ENCODE measurements around the gene RENBP.

Gene RENBP

DNA sequence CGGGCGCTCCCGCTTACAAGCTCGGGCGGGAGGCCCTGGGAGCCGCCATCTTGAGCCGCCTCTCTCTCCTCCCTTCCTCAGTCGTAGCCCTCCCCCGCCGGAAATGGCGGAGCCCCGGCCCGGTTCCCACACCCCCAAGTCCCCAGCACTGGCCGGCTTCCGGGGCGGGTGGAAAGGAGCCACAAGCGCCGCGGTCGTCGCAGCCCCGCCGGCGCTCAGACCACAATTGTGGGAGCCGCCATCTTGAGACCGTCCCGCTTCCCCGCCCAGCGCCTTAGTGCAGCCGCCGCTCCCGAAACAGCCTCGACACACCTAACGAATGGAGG, 26.6 kb upstream of the RENBP start:
- DNase-seq: peak in 54 of 56 donors; percentile 19 to 94 (median 77)

DNA sequence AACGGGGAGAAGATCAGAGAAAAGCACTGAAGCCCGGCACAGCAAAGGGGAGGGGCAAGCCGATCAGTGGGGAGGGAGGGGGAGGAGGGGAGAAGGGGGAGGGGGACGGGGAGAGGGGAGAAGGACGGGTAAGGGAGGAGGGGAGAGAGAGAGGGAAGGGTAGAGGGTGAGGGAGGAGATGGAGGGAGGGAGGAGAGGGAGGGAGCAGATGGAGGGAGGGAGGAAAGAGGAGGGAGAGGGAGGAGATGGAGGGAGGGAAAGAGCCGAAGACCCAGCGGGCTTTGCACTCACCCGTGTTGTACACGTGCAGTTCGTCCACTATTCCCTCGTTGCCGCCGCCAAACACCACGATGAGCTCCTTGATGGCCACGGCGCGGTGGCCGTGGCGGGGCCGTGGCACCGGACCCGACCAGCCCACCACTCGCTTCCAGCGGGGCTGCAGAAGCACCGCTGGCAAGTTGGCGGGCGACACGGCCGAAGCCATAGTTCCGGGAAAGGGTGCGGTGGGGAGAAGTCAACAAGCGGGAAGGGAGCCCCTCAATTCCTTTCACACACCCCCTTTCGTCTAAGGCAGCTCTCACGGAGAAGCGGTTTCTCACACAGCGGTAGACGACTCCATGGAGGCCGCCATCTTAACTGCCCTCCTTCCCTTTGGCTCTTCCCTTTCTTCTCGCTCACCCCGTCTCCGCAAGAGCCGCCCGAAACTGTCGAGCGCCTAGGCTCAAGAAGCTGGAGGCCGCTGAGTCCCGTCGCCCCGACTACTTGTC, 26.1 kb upstream of the RENBP start:
- DNase-seq: peak in 36 of 56 donors; percentile 12 to 83 (median 57)

DNA sequence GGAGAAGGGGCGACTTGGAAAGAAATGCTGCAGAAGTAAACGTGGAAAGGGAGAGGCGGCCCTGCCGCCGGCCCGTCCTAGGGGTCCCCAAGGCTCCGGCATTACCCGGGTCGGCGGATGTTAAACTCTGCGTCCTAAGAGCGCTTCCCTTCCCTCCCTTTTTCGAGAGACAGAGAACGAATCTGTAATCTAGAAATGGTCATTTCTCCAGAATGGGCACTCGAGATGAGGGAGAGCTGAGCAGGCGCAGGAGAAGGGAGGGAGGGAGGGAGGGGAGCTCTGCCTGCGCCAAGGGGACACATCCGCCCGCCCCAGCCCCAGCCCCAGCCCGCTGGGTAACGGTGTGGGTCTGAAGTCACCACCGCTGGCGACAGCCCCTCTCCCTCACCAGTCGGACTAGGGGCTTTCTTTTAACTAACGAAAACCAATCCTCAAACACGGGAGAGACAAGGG, 25.5 kb upstream of the RENBP start:
- peak in 34 of 56 donors; percentile 6 to 79 (median 56) for DNase-seq

DNA sequence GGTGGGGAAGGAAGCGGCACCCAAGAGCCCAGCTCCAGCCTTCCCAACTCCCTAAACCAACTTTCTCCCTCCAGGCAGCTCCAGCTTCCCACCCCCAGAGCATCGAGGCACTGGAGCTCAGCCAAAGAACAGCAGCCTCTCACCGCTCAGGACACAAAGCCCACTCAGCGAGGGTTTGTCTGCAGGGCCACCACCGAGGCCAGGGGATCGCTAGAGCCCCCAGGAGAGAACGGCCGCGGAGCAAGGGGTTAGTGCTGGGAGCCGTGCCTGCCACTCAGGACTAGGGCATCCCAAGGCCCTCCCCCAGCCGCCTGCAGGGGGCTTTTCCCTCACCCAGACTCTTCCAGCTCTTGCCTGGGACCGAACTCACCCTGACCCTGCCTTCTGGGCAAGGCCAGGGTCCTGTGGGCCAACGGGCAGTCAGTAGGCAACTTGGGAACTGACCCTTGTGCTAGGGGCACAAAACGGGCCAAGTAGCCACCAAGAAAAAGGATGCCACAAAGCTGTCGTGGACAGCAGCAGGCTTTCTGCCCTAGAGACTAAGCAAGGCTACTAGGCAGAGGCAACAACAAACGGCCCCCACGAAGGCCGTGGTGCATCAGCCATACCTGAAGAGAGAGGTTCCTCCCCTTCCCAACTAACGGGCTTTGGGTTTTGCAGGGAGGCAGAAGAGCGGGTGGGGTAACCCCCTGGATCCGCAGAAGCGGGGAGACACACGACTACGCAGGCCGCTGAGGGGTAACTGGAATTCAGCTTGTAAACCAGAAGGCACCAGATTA, 24.9 kb upstream of the RENBP start:
- no peak for DNase-seq

DNA sequence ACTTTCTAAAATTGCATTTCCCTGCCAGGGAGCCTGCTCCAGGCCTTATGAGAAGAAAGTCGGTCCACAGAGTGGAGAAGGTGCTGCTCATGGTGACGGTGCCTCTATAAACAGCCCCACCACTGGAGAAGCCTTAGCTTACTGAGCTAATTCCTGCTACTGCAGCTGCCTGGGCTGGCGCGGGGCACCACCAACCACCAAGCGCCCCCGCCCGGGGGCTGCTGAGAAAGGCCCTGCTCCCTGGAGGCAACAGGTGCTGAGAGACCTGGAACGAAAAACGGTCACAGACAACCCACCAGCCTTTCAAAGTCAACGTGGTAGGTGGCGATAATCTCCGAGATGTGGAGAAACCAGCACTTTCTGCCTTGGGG, 24.3 kb upstream of the RENBP start:
- peak in 11 of 56 donors; percentile 2 to 43 (median 23) for DNase-seq

DNA sequence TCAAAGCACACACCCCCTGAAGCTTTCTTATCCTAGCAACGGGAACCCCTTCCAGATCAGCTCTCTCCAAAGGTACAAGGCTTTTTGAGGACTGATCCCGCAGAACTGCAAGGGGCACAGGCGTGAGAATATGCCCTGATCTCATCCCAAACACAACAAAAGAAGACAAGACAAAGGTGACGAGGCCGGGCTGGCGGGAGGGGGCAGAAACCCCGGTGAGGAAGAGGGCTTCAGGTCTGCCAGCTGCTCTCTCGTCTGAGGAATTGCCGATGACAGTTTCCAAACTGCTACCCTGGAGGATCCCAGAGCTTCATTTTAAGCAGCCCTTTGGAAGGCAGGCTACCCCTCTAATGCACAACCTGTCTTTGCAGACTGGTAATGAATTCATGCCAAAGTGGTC, 23.8 kb upstream of the RENBP start:
- no peak for DNase-seq

DNA sequence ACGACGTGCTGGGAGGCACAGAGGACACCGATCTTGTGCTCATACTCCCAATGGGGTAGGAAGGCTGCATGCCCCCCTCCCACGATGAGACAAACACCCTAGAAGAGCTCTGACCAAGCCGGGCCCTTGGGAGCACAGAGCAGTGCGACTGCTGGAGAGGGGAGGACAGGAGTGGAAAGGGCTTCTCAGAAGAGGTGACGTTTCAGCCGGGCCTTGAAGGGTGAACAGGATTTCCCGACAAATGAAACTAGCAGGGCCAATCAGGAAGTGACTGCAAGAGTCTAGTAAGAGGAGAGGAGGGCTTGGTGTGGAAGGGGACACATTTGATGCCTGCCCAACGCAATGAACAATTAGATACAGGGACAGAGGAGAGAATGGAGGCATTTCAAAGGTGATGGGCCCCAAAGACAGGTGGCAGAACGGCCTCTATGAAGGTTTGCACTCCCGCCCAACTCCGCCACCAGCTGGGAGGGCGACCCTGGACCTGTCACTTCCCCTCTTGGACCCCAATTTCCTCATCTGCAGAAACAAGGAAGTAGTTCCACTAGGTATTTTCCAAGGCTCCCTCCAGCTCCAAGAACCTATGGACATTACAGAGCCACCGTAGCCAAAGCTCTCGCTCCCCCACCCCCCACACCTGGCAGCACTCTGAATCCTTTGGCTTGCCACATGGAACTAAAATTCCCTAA, 23.2 kb upstream of the RENBP start:
- DNase-seq: no peak

DNA sequence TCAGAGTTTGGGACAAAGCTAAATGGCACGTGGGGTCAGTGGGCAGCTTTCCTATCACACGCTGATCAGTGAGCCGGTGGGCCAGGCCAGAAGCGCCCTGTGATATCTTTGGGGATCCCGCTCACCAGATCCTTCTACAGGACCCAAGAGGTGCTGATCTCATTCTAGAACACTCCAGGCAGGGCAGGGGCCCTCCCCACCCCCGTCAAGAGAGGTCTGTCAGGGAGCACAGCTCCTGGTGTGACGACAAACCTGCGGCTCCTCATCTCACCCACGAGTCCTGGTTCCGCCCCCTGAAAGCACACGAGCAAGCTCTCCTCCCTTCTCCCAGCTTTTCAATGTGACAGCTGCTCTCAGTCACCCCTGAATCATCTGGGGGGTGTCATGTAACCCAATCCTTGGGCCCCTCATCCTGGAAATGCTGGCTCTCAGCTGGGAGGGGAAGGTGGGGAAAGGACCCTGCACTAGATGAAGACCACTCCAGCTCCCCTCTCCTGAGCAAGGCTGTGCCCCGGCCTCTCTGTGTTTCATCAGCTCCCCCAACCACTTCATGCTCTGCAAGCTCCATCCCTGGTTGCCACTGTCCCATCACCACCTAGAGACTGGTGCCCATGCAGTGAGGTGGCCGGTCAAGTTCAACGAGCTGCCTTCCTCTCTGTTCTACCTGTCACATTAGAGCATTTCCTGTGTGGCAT, 22.5 kb upstream of the RENBP start:
- DNase-seq: no peak

DNA sequence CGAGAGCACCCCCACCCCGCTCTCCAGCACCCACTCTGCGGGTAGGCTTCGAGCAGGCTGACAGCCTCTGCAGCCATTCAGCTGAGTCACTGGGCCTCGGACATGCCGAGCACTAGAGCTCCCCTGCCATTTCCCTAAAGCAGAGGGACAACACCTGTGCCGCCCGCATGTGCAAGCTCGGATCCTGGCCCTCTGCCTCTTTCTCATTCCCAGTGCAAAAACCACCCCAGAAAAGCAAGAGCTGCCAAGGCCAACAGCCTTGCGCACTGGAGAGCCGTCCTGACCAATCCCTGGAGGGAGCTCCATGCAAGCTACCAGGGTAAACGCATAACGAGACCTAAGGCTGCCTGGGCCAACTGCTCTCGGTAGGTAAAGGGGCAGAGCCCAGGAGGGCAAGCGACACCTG, 21.8 kb upstream of the RENBP start:
- DNase-seq: peak in 13 of 56 donors; percentile 0 to 39 (median 18)

DNA sequence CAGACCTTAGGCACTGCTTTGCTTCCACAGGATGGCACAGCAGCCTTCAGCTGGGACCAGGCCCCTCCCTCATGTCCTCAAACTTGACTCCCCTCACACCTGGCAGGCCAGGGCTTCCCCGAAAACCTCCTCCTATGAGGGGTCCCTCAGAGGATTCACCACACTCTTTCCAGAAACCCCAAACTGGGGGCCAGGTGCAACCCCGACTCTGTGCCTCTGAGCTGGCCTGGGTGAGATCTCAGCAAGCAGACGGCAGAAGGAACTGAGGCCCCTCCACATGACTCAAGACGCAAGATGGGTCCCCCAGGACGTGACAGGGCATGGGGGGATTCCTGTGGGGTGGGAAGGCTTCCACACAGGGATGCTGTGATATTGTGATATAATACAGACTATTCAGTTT, 21.0 kb upstream of the RENBP start:
- no peak for DNase-seq

DNA sequence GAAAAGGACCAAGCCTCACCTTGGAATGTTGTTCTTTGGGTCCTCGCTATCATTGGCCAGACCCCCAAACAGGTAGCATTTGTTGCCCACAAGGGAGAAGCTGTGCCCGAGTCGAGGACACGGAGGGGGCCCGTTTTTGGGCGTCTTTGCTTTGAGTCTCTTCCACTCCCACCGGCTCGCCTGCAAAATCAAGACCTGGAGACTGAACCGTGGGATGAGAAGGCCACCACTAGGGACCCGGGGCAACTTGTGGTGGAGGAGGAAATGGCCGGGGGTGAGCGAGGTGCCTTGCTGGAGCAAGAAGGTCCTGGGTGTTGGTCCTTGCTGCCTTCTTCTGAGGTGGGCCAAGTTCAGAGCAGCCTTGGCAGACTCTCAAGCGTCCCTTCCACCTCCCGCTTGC, 19.7 kb upstream of the RENBP start:
- no peak for DNase-seq

DNA sequence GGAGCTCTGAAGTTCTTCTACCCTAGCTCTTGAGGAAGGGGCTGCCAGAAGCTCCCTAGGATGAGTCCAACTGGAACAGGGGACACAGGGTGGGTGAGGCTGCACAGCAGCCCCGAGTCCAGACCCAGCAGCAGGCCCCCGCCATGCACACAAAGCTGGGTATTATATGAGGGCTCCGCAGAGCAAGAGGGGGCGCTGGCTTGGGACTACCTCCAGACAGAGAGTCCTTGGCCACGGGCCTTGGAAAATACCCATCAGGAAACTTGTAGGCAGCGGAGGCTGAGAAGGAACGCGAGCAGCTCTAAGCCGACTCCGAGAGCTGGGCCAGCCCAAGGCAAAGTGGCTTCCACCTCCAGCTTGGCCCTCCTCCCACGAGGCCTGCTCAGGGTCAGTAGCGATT, 19.1 kb upstream of the RENBP start:
- peak in 4 of 56 donors; percentile 2 to 15 (median 10) for DNase-seq

DNA sequence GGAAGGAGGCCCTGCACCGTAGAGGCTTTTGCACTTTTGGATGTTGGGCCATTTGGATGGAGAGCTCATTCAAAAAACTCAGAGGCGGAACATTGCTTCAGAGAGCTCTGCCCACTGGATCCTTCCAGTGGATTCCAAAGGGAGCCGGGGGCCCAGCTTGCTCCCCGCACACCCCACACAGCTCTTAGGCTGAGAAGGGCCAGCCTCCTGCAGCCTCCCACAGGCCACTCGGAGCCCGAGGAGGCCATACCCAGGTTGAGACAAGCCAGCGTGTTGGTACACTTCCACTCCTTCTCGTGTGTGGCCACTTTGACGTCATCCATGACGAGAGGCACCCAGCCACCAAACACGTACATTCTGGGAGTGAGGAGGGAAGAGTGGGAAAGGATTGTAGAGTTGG, 16.8 kb upstream of the RENBP start:
- no peak for DNase-seq

DNA sequence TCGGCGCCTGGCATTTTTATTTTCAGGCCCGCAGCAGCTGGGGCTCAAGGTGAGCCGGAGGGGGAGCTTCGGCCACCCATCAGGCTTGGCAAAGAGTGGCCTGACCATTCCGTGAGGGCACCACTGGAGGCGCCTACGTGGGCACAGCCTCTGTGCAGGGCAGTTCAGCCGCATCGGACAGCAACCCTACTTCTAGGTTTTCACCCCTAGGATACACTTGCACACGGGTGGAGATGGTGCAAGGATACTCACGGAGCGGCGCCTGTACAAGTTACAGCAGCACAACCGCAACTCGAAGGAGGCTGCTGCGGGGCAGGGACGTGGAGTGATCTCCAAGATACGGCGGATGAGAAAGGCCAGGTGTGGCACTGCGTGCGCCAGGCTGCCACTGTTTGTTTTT, 16.3 kb upstream of the RENBP start:
- DNase-seq: no peak

DNA sequence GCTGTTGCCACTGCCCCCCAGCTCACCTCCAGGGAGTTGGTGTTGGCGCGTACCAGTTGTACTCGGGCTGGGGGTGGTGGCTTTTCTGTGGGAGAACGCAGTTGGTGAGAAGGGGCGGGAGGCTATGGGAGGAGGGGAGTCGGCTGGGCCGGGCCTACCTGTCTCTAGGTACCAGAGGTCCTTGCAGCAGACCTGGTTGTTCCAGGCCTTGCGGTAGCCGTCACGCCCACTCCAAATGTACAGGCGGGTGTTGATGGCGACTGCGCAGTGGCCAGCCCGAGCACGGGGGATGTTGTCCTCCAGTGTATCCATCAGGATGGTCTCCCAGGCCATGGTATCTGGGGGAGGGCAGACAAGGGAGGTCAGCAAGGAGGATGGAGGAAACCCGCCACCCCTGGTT, 15.6 kb upstream of the RENBP start:
- DNase-seq: no peak

DNA sequence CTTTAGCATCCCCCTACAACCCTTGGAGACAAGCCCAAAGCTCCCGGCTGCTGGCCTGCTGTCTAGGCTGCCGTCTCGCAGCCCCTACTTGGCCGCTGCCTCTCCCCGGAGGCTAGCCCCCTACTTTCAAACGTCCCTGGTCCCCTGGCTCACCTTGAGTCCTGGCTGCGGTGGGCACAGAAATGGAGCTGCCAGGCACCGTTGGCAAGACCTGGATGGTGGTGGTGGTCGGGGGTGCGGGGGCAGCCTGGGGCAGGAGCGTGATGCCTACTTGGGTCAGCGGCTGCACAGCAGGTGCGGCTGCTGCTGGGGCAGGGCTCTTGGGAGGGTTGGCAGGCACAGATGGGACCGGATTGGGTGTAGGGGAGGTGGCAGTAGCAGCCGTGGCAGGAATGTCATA, 15.2 kb upstream of the RENBP start:
- no peak for DNase-seq

DNA sequence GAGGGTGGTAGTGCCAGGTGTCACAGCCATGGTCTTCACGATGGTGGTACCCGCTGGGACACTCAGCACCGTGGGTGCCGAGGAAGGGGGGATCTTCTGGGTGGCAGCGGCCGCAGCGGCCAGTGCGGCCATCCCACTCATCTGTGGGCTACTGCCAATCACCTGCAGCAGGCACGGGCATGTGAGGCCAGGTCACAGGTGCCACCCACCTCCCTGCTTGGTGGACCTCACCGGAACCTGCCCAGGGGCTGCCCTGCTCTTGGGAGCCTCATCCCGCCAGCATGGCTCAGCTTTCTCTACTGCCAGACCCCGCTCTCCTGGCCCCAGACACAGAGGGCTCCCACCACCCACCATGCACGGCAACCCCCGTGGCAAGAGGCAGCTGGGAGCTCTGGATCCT, 14.2 kb upstream of the RENBP start:
- DNase-seq: no peak

DNA sequence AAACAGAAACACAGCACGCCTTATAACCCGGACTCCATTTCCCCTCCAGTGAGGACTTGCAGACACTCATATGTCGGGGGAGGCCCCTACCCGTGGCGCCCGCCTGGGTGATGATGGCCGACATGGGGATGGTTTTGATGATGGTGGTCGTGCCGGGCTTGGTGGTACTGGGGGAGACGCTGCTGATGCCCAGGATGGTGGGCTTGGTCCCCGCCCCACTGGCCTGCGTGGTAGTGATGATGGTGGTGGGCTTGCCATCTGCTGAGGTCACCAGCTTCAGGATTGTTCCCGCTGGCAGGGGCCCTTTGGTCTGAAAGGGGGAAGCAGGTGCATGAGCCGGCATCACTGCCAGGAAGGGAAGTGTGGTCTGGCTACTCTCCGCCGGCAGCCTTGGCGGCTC, 12.8 kb upstream of the RENBP start:
- DNase-seq: no peak

DNA sequence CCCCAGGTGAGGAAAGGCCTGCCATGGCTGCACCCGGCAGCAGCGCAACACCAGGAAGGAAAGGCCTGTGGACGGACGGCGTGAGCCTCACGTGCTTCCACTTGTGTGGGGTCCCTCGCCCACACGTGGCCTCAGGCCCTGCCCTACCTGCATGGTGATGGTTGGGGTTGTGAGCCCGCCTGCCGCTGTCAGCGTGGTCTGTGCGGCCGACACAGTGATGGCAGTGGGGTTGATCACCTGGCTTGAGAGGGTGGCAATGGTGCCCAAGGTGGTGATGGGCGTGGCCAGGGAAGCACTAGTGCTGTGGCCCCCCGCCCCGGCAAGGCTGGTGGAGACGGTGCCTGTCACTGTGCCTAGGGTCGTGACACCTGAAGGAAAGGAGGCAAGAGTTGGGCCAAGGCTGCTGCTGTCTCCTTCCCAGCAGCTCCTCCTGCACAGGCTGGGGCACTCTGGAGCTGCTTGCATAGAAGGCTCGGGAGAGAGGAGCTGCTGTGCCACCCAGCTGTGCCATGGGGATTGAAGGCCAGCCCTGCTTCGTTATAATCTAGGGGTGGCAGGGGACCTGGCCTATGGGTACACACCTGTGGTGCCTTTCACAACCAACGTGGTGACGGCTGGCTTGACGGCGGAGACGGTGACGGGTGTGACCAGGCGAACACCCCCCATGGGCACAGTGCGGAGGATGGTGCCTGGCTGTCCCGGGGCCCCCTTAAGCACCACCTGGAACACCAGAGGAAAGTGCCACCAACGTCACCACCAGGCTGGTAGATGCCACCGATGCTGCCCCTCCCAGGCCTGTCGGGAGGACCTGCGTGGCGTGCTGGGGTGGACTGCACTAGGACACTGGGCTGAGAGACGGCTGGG, 11.8 kb upstream of the RENBP start:
- DNase-seq: no peak

DNA sequence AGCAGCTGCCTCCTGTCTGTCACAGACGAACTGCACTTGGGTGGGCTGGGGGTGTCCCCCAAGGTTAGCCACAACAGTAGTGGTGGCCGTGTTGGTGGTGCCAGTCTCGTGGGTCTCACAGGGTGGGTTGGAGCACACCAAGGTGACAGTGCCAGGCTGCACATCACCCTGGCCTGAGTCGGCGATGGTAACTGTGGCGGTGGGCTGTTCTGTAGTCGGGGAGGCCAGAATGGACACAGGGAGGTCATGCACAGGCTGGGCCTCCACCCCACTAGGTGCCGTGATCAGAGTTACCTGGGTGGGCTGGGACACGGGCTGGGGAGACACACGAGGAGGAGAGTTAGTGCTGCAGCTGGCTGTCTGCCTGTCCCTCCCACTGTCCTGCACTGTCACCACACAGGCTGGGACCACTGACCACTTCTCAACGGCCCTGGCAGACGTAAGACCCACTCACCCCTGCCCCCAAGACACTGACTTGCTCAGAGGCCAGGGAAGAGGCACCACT, 10.8 kb upstream of the RENBP start:
- no peak for DNase-seq
